A673 (cell line): ENCODE data around the gene FAM216A. TPM values are rescaled to one million over a fixed set of nuclear protein-coding genes. Genes with fewer than 3 reads are reported as not detected.

Experiments used
- BruUV-seq: library from RNA; stranded (reverse); fragments of 400-500 nt; replicated peaks from 2 replicates; lab custom pipeline; 2021; lab: Mats Ljungman, UMichigan
- CTCF ChIA-PET: fragments of 300-600 bp; sonication (Branson Sonifier 250); formaldehyde crosslinking; loops from one replicate; lab custom pipeline; 2022; ENCODE audit warnings: antibody characterized with exemption; lab: Charles Lee
- POLR2A ChIA-PET: fragments of 300-600 bp; sonication (Branson Sonifier 250); formaldehyde crosslinking; loops from one replicate; lab custom pipeline; 2022; ENCODE audit warnings: antibody characterized with exemption; ENCODE audit not compliant: low non-redundant PET; lab: Charles Lee
- DNase-seq: peaks from one replicate; pipeline ENCODE4 v3.0.0-alpha.2; 2015; ENCODE audit warnings: low spot score
- H3K27ac ChIP-seq: fragments of 200-600 bp; sonication (generic); 2 replicates; pipeline ENCODE4 v1.5.1; 2016; ENCODE audit warnings: mixed run types, low read depth, mild to moderate bottlenecking, mixed read lengths, antibody characterized with exemption, low read length; ENCODE audit not compliant: poor library complexity, severe bottlenecking
- H3K27me3 ChIP-seq: fragments of 200-600 bp; sonication (generic); replicated peaks from 2 replicates; pipeline ENCODE4 v1.6.1; 2017; ENCODE audit warnings: mixed run types, low read depth, mild to moderate bottlenecking, mixed read lengths, antibody characterized with exemption, low read length; ENCODE audit not compliant: insufficient read depth, poor library complexity
- H3K36me3 ChIP-seq: fragments of 200-600 bp; sonication (generic); 2 replicates; pipeline ENCODE4 v1.6.1; 2016; ENCODE audit warnings: mixed run types, mild to moderate bottlenecking, mixed read lengths, antibody characterized with exemption, low read length; ENCODE audit not compliant: insufficient read depth, poor library complexity, severe bottlenecking
- H3K4me1 ChIP-seq: fragments of 200-600 bp; sonication (generic); 2 replicates; pipeline ENCODE4 v1.6.1; 2017; ENCODE audit warnings: mixed run types, mild to moderate bottlenecking, mixed read lengths, antibody characterized with exemption, low read length; ENCODE audit not compliant: insufficient read depth, poor library complexity, severe bottlenecking
- H3K4me3 ChIP-seq: fragments of 200-600 bp; sonication (generic); 2 replicates; pipeline ENCODE4 v1.5.1; 2016; ENCODE audit warnings: low read depth, mixed run types, mild to moderate bottlenecking, mixed read lengths, low read length; ENCODE audit not compliant: poor library complexity, severe bottlenecking
- H3K9me3 ChIP-seq: fragments of 200-600 bp; sonication (generic); 2 replicates; pipeline ENCODE4 v1.6.1; 2016; ENCODE audit warnings: mixed run types, low read depth, mild to moderate bottlenecking, mixed read lengths, antibody characterized with exemption, low read length; ENCODE audit not compliant: poor library complexity, severe bottlenecking
- CTCF ChIP-seq: fragments of 300-800, 200-600 bp; sonication (generic); conservative IDR thresholded peaks from 2 replicates; pipeline ENCODE4 v1.5.1; 2017; ENCODE audit warnings: low read depth, mild to moderate bottlenecking, antibody characterized with exemption, low read length, moderate library complexity, mixed read lengths
- EZH2 ChIP-seq: fragments of 200-600 bp; sonication (generic); IDR thresholded peaks from 2 replicates; pipeline ENCODE4 v1.6.1; 2017; ENCODE audit warnings: borderline replicate concordance, low read depth, mild to moderate bottlenecking, mixed read lengths, antibody characterized with exemption, low read length; ENCODE audit not compliant: poor library complexity, severe bottlenecking
- intact Hi-C: fragments of 100-400 bp; cut with micrococcal nuclease; formaldehyde crosslinking; loops from one replicate; pipeline ENCODE4 v1.10.0; 2022; ENCODE audit not compliant: unreplicated experiment
- total RNA-seq: library from RNA; stranded (reverse); gene quantifications from 2 replicates; pipeline ENCODE4 v1.2.3, GENCODE V29; 2021

Gene FAM216A
- total RNA-seq, 1 experiment from 2014 or later, result 14.0 TPM

GRCh38 chr12:110466791-110467190, 1.9 kb upstream of the FAM216A start:
- DNase-seq, result no peak
- intact Hi-C loops, result loop anchor here (5.0 kb wide), 1 partner anchor 81 kb away; no protein-coding TSS in a partner anchor
- peaks cover 19% of the 10 kb centered on the region for H3K36me3 ChIP-seq
- ChIA-PET POLR2A (no interaction called here), CTCF (no interaction called here)
- peak overlapping the region; percentile 83 for H3K4me3 ChIP-seq
- H3K27ac ChIP-seq, result peak overlapping the region; percentile 89
- H3K27me3 ChIP-seq, result no peaks in the 10 kb centered on the region
- TF ChIP-seq EZH2, result no peak
- no peak for TF ChIP-seq CTCF
- no peaks in the 10 kb centered on the region for H3K9me3 ChIP-seq
- peaks cover 10% of the 10 kb centered on the region for H3K4me1 ChIP-seq
- no TSS peak for BruUV-seq

GRCh38 chr12:110467847-110468213, 815 bp upstream of the FAM216A start:
- H3K4me3 ChIP-seq, result peak overlapping the region; percentile 83
- H3K9me3 ChIP-seq, result no peaks in the 10 kb centered on the region
- no peak for DNase-seq
- intact Hi-C loops, result loop anchor here (2.0 to 5.0 kb wide), 3 partner anchors 79 to 421 kb away; no protein-coding TSS in a partner anchor
- peak overlapping the region; percentile 89 for H3K27ac ChIP-seq
- TF ChIP-seq EZH2 (no peak), CTCF (no peak)
- H3K27me3 ChIP-seq, result no peaks in the 10 kb centered on the region
- ChIA-PET CTCF (interaction anchor here (0.6 to 1.7 kb wide), 4 partner anchors 9 to 133 kb away, joined by 3 to 5 read pairs (median 4); no protein-coding TSS in a partner anchor), POLR2A (interaction anchor here (1.0 kb wide), 1 partner anchor 18 kb away, joined by 4 read pairs; the partner anchor contains the start of gene ARPC3)
- peaks cover 18% of the 10 kb centered on the region for H3K36me3 ChIP-seq
- H3K4me1 ChIP-seq, result peaks cover 10% of the 10 kb centered on the region
- TSS peak; percentile 92 for BruUV-seq

- Histone ChIP-seq H3K9me3 (no peaks in the 10 kb centered on the region), H3K4me3 (no peak overlapping the region), H3K27me3 (no peaks in the 10 kb centered on the region), H3K36me3 (no peaks in the 10 kb centered on the region), H3K4me1 (no peaks in the 10 kb centered on the region), H3K27ac (no peak overlapping the region)
- no peak for TF ChIP-seq CTCF
- no peak for TF ChIP-seq EZH2
- BruUV-seq, result no TSS peak
- no peak for DNase-seq
- ChIA-PET CTCF (no interaction called here), POLR2A (no interaction called here)
- intact Hi-C loops, result no loop called here
These were observed 6.8 kb downstream of the FAM216A start for GRCh38 chr12:110475426-110475825.
